HG03095 (cell line): ENCODE measurements around the gene GCDH.
"Not testable (repeated sequence)": the region's sequence is repeated elsewhere in the genome, so short reads cannot be mapped to it uniquely, and the experiment has no call there.

Experiments
- ATAC-seq: cut with Tn5 transposase; IDR thresholded peaks from one replicate; pipeline ENCODE4 v1.9.1; 2021; ENCODE audit warnings: moderate library complexity; ENCODE audit not compliant: unreplicated experiment

GCDH gene

GRCh38 chr19:12890787-12891552 lies at the start of gene GCDH:
Gene GCDH, plus strand, starts transcription at chr19:12891160. Its CDS starts 145 bp downstream, at chr19:12891305.
- ATAC-seq = peak; percentile 79

DNA sequence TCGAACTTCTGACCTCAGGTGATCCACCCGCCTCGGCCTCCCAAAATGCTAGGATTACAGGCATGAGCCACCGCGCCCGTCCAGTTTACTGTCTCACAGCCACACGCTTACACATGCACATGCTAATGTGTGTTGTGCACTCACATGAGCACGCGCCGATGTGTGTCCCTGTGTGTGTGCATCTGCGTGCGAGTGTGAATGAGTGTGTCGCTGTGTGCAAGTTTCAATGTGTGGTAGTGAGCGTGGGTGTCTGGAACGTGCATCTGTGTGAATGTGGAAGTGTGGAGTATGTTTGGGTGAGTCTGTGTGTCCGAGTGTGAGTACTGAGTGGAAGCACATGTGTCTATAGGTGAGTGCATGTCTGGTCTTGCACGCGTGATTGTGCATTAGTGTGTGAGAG lies 48.4 kb upstream of the GCDH start:
- no peak for ATAC-seq

- no peak for ATAC-seq
Observed at GRCh38 chr19:12843328-12843727, 47.6 kb upstream of the GCDH start.

- ATAC-seq = no peak
Observed at GRCh38 chr19:12843999-12844732, 46.8 kb upstream of the GCDH start.

GRCh38 chr19:12846613-12847012 lies 44.3 kb upstream of the GCDH start:
- not testable (repeated sequence) for ATAC-seq

GRCh38 chr19:12847159-12848139 lies 43.5 kb upstream of the GCDH start:
- ATAC-seq = no peak

GRCh38 chr19:12856653-12857052 lies 34.3 kb upstream of the GCDH start:
- no peak for ATAC-seq

DNA sequence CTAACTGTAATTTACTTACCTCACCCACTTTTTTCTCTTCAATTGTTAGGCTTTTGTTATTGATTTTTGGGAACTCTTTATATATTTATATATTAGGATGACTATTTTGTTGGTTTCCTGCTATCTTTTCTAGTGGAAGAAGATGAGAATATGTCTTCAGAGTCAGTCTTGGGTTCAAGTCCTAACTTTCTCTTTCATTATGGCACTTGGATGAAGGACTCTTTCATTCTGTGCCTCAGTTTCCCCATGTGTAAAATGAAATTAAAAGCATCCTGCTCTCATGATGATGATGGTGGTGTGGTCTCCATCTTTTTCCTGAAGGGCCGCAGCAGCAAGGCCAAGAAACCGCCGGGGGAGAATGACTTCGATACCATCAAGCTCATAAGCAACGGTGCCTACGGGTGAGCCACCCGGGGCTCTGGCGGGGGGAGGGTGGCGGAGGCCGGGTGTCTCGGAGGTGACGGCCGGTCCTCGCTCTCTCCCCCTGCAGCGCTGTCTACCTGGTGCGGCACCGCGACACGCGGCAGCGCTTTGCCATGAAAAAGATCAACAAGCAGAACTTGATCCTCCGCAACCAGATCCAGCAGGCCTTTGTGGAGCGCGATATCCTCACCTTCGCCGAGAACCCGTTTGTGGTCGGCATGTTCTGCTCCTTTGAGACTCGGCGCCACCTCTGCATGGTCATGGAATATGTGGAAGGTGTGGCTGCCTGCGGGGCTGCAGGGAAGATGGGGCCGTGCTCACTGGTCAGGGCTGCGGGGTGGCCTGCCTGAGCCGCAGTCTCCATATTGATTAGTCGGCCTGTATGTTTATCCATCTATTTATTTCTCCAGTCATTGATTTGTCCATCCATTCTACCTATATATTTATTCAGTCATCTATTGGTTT lies 32.7 kb upstream of the GCDH start:
- no peak for ATAC-seq

DNA sequence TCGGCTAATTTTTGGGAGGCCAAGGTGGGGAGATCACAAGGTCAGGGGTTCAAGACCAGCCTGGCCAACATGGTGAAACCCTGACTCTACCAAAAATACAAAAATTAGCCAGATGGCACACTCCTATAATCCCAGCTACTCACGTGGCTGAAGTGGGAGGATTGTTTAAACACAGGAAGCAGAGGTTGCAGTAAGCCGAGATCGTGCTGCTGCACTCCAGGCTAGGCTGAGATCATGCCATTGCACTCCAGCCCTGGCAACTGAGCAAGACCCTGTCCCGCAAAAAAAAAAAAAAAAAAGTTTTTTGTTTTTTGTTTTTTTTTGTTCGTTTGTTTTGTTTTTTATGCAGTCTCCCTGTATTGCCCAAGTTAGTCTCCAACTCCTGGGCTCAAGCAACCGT lies 31.4 kb upstream of the GCDH start:
- no peak for ATAC-seq

GRCh38 chr19:12864143-12864542 lies 26.8 kb upstream of the GCDH start:
- no peak for ATAC-seq

DNA sequence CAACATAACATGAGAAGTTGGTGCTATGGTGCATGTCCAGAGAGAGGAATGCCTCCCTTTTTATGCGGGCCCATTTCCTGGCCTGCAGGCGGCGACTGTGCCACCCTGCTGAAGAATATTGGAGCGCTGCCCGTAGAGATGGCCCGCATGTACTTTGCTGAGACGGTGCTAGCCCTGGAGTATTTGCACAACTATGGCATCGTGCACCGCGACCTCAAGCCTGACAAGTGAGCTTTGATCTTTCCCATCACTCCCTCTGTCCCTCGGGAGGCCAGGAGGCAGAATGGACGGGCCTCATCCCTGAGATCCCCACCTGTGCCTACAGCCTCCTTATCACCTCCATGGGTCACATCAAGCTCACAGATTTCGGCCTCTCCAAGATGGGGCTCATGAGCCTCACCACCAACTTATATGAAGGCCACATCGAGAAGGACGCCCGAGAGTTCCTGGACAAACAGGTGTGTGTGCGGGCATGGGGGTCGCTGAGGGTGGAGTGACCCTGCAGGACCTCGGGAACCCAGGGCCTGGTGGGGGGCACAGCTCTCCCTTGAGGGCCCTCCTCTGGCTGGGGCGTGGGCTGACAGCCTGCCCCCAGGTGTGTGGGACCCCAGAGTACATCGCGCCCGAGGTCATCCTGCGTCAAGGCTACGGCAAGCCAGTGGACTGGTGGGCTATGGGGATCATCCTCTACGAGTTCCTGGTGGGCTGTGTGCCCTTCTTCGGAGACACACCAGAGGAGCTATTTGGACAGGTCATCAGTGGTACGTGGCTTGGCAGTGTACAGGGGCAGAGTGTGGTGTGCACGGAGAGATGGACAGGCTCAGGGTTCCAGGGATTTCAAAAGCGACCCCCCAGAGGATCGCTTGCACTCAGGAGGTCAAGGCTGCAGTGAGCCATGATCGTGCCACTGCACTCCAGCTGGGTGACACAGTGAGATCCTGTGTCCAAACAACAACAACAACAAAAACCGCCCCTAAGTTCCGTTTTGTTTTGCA lies 25.9 kb upstream of the GCDH start:
- no peak for ATAC-seq

GRCh38 chr19:12865746-12866415 lies 25.1 kb upstream of the GCDH start:
- ATAC-seq = no peak

- ATAC-seq = no peak
Observed at GRCh38 chr19:12866416-12867119, 24.4 kb upstream of the GCDH start.

- ATAC-seq = no peak
Observed at GRCh38 chr19:12867120-12868099, 23.6 kb upstream of the GCDH start.

GRCh38 chr19:12868540-12869112 lies 22.3 kb upstream of the GCDH start:
- ATAC-seq = no peak

- no peak for ATAC-seq
Observed at GRCh38 chr19:12871681-12872080, 19.3 kb upstream of the GCDH start.
